Smooth muscle cell (in vitro differentiated cells): ENCODE data around the gene TNFRSF4. TPM values are rescaled to one million over a fixed set of nuclear protein-coding genes. Genes with fewer than 3 reads are reported as not detected.

ENCODE experiments used
- DNase-seq: peaks from one replicate; lab custom pipeline; 2025; ENCODE audit not compliant: unreplicated experiment; lab: John Stamatoyannopoulos, UW
- H2AFZ ChIP-seq: fragments of 200-600 bp; sonication (generic); 2 replicates; pipeline ENCODE4 v1.6.0; 2016; ENCODE audit warnings: antibody characterized with exemption, low read depth, mild to moderate bottlenecking
- H3F3A ChIP-seq: fragments of 200-600 bp; sonication (generic); 2 replicates; pipeline ENCODE4 v1.6.0; 2017; ENCODE audit warnings: antibody characterized with exemption, low read depth
- H3K27ac ChIP-seq: fragments of 200-600 bp; sonication (generic); 2 replicates; pipeline ENCODE4 v1.5.1; 2016; ENCODE audit warnings: low read depth, mild to moderate bottlenecking
- H3K27me3 ChIP-seq: fragments of 200-600 bp; sonication (generic); 2 replicates; pipeline ENCODE4 v1.6.1; 2016; ENCODE audit warnings: low read depth, mild to moderate bottlenecking
- H3K36me3 ChIP-seq: fragments of 200-600 bp; sonication (generic); 2 replicates; pipeline ENCODE4 v1.5.1; 2016; ENCODE audit warnings: low read depth
- H3K4me1 ChIP-seq: fragments of 200-600 bp; sonication (generic); 2 replicates; pipeline ENCODE4 v1.5.1; 2016; ENCODE audit warnings: low read depth
- H3K4me2 ChIP-seq: fragments of 200-600 bp; sonication (generic); 2 replicates; pipeline ENCODE4 v1.6.0; 2016; ENCODE audit warnings: mild to moderate bottlenecking
- H3K4me3 ChIP-seq: fragments of 200-600 bp; sonication (generic); 2 replicates; pipeline ENCODE4 v1.5.1; 2016; ENCODE audit warnings: mild to moderate bottlenecking
- H3K79me2 ChIP-seq: fragments of 200-600 bp; sonication (generic); 2 replicates; pipeline ENCODE4 v1.6.0; 2016; ENCODE audit warnings: low read depth, mild to moderate bottlenecking
- H3K9ac ChIP-seq: fragments of 200-600 bp; sonication (generic); 2 replicates; pipeline ENCODE4 v1.6.0; 2016; ENCODE audit warnings: low read depth
- H3K9me3 ChIP-seq: fragments of 200-600 bp; sonication (generic); replicated peaks from 2 replicates; pipeline ENCODE4 v1.5.1; 2016; ENCODE audit warnings: low read depth
- H4K20me1 ChIP-seq: fragments of 200-600 bp; sonication (generic); 2 replicates; pipeline ENCODE4 v1.6.0; 2016; ENCODE audit warnings: low read depth
- WGBS: methylation state at CpG from one replicate; pipeline ENCODE4 v1.1.7; 2016; ENCODE audit warnings: low lambda C conversion rate; 5-methylcytosine and 5-hydroxymethylcytosine counted together
- polyA plus RNA-seq: library from polyadenylated mRNA; unstranded; fragments of >200 nt; fragmentation: Nextera tagmentation; extraction: Ambion mirVana; gene quantifications from 2 replicates; pipeline ENCODE4 v1.2.1, GENCODE V29; 2016
- total RNA-seq: library from RNA; depleted of rRNA; stranded (reverse); fragments of >200 nt; gene quantifications from 2 replicates; pipeline ENCODE4 v1.2.3, GENCODE V29; 2014
- TF ChIP-seq, protein P1 (sequence below): fragments of 200-600 bp; sonication (generic); IDR thresholded peaks from 2 replicates; pipeline ENCODE4 v1.5.1; 2017; ENCODE audit warnings: borderline replicate concordance, mild to moderate bottlenecking, antibody characterized with exemption; ENCODE audit not compliant: insufficient read depth, poor library complexity, severe bottlenecking

Gene TNFRSF4
- total and polyA plus RNA-seq, 2 experiments from 2014 or later, result not detected

DNA sequence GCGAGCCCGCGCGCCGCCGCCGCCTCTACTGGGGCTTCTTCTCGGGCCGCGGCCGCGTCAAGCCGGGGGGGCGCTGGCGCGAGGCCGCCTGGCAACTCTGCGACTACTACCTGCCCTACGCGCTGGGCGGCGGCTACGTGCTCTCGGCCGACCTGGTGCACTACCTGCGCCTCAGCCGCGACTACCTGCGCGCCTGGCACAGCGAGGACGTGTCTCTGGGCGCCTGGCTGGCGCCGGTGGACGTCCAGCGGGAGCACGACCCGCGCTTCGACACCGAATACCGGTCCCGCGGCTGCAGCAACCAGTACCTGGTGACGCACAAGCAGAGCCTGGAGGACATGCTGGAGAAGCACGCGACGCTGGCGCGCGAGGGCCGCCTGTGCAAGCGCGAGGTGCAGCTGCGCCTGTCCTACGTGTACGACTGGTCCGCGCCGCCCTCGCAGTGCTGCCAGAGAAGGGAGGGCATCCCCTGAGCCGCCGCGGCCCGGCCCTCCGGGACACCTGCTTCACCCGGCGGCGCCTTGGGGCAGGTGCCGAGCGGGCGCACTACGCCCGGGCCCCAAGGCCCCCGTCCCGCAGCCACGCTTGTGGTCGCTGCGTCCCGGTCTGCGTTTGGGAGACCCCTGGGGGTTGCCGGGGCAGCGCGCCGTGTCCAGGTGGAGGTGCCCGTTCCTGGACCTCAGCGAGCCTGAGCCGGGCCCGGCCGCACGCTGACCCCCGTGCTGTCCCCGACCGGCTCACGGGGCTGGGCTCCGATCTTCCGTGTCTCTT is 19.0 kb upstream of the TNFRSF4 start:
- WGBS, result 96% methylated on average over 94 of the region's 98 CpGs
- H3K9me3 ChIP-seq, result no peaks in the 10 kb centered on the region
- no peak overlapping the region for H2AFZ ChIP-seq
- peaks cover 7% of the 10 kb centered on the region for H3K4me1 ChIP-seq
- peak overlapping the region; percentile 54 for H3K4me2 ChIP-seq
- H3K27me3 ChIP-seq, result no peaks in the 10 kb centered on the region
- no peak overlapping the region for H3K9ac ChIP-seq
- no peak for DNase-seq
- peaks cover 44% of the 10 kb centered on the region for H3K79me2 ChIP-seq
- no peaks in the 10 kb centered on the region for H3K36me3 ChIP-seq
- H3K27ac ChIP-seq, result no peak overlapping the region
- no peaks in the 10 kb centered on the region for H3F3A ChIP-seq
- H4K20me1 ChIP-seq, result peaks cover 26% of the 10 kb centered on the region
- TF ChIP-seq, protein P1, sequence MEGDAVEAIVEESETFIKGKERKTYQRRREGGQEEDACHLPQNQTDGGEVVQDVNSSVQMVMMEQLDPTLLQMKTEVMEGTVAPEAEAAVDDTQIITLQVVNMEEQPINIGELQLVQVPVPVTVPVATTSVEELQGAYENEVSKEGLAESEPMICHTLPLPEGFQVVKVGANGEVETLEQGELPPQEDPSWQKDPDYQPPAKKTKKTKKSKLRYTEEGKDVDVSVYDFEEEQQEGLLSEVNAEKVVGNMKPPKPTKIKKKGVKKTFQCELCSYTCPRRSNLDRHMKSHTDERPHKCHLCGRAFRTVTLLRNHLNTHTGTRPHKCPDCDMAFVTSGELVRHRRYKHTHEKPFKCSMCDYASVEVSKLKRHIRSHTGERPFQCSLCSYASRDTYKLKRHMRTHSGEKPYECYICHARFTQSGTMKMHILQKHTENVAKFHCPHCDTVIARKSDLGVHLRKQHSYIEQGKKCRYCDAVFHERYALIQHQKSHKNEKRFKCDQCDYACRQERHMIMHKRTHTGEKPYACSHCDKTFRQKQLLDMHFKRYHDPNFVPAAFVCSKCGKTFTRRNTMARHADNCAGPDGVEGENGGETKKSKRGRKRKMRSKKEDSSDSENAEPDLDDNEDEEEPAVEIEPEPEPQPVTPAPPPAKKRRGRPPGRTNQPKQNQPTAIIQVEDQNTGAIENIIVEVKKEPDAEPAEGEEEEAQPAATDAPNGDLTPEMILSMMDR, result no peak
- no peak overlapping the region for H3K4me3 ChIP-seq

DNA sequence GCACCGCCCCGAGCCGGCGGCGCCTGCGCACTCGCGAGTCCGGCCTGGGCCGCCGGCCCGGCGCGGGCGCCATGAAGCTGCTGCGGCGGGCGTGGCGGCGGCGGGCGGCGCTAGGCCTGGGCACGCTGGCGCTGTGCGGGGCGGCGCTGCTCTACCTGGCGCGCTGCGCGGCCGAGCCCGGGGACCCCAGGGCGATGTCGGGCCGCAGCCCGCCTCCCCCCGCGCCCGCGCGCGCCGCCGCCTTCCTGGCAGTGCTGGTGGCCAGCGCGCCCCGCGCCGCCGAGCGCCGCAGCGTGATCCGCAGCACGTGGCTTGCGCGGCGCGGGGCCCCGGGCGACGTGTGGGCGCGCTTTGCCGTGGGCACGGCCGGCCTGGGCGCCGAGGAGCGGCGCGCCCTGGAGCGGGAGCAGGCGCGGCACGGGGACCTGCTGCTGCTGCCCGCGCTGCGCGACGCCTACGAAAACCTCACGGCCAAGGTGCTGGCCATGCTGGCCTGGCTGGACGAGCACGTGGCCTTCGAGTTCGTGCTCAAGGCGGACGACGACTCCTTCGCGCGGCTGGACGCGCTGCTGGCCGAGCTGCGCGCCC is 18.3 kb upstream of the TNFRSF4 start, which contains the start of gene B3GALT6:
Gene B3GALT6 (plus strand): TSS at position 30 of the 588 bp plus-strand sequence. CDS start 42 bp downstream, at position 72.
- Histone ChIP-seq H3K9me3 (no peaks in the 10 kb centered on the region), H3K27me3 (no peaks in the 10 kb centered on the region), H4K20me1 (peaks cover 31% of the 10 kb centered on the region), H3K79me2 (peaks cover 51% of the 10 kb centered on the region), H3K9ac (peak within 1 kb of the TSS; percentile 95), H3K27ac (peak within 1 kb of the TSS; percentile 80), H3F3A (no peaks in the 10 kb centered on the region), H3K4me2 (peak within 1 kb of the TSS; percentile 87), H2AFZ (peak within 1 kb of the TSS; percentile 51), H3K4me1 (peaks cover 7% of the 10 kb centered on the region), H3K4me3 (peak within 1 kb of the TSS; percentile 99), H3K36me3 (no peaks in the 10 kb centered on the region)
- TF ChIP-seq, protein P1, result no peak
- DNase-seq, result no peak
- WGBS, result 26% methylated on average over 79 of the region's 100 CpGs

DNA sequence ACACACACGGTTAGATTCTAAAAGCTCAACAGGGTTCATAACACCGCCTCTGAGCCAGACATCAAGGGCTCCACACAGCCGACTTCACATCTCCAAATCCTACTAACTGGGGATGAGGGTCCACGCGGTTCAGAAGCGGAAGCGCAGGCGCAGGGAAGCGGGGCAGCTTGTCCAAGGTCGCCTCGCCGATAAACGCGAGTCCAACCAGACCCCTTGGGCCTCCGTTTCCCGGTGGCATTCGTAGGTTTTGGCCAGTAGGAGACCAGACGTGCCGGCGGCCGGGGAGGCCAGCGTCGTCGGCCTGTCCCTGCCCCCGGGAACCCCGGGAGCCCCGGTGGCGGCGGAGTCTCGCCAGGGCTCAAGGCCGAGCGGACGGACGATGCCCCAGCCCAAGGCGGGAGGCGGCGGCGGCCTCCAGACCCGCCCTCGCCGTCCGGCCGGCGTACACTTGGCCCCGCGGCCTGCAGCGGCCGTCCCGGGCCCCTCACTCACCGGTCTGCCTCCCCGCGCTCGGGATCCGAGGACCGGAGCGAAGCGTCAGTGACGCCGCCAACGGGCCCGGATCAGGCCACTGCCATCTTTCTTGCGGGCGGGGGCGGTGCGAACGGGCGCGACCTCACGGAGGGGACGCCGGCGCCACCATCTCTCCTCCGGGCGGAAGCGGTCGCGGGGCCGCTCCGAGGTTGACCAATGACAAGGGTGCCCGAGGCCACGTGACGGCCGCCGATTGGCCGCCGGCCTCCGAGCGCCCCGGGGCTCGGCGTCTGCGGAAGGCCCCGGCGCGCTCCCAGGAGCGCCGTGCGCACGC is 17.7 kb upstream of the TNFRSF4 start, which contains the start of gene SDF4:
Gene SDF4 (minus strand): TSS at position 602 of the 808 bp plus-strand sequence. CDS start 3,229 bp downstream, outside the sequence.
- TF ChIP-seq, protein P1, result no peak
- peak within 1 kb of the TSS; percentile 51 for H2AFZ ChIP-seq
- peaks cover 37% of the 10 kb centered on the region for H4K20me1 ChIP-seq
- no peaks in the 10 kb centered on the region for H3F3A ChIP-seq
- no peaks in the 10 kb centered on the region for H3K36me3 ChIP-seq
- peaks cover 7% of the 10 kb centered on the region for H3K4me1 ChIP-seq
- H3K9ac ChIP-seq, result peak within 1 kb of the TSS; percentile 95
- H3K27ac ChIP-seq, result peak within 1 kb of the TSS; percentile 80
- under 1% methylated on average over 87 of the region's 99 CpGs for WGBS
- H3K27me3 ChIP-seq, result no peaks in the 10 kb centered on the region
- H3K79me2 ChIP-seq, result peaks cover 56% of the 10 kb centered on the region
- DNase-seq, result peak; percentile 79
- peak within 1 kb of the TSS; percentile 87 for H3K4me2 ChIP-seq
- peak within 1 kb of the TSS; percentile 99 for H3K4me3 ChIP-seq
- H3K9me3 ChIP-seq, result no peaks in the 10 kb centered on the region
